HG03103 (cell line): ENCODE measurements around the gene GAK.
A peak's percentile ranks its signal among the peaks of the same experiment; 100 is the strongest.
"Not testable (repeated sequence)": the region's sequence is repeated elsewhere in the genome, so short reads cannot be mapped to it uniquely, and the experiment has no call there.

Experiments
- ATAC-seq: cut with Tn5 transposase; IDR thresholded peaks from one replicate; pipeline ENCODE4 v1.9.1; 2021; ENCODE audit warnings: low read depth; ENCODE audit not compliant: unreplicated experiment

Gene GAK

GRCh38 chr4:930028-930551 lies 2.0 kb downstream of the GAK start:
- ATAC-seq: no peak

- no peak for ATAC-seq
Observed at GRCh38 chr4:929096-929765, 2.9 kb downstream of the GAK start.

- ATAC-seq: not testable (repeated sequence)
Observed at GRCh38 chr4:927566-927965, 4.5 kb downstream of the GAK start.

- ATAC-seq: no peak
Observed at GRCh38 chr4:926538-926937, 5.6 kb downstream of the GAK start.

GRCh38 chr4:925771-926500 lies 6.2 kb downstream of the GAK start:
- no peak for ATAC-seq

- no peak for ATAC-seq
Observed at GRCh38 chr4:925171-925570, 6.9 kb downstream of the GAK start.

GRCh38 chr4:924107-925096 lies 7.7 kb downstream of the GAK start:
- ATAC-seq: no peak

GRCh38 chr4:921830-922331 lies 10.2 kb downstream of the GAK start:
- ATAC-seq: peak; percentile 41

- not testable (repeated sequence) for ATAC-seq
Observed at GRCh38 chr4:919004-919680, 13.0 kb downstream of the GAK start.

- not testable (repeated sequence) for ATAC-seq
Observed at GRCh38 chr4:918591-918990, 13.5 kb downstream of the GAK start.

- ATAC-seq: no peak
Observed at GRCh38 chr4:917992-918391, 14.1 kb downstream of the GAK start.

- ATAC-seq: no peak
Observed at GRCh38 chr4:917466-917865, 14.7 kb downstream of the GAK start.

- ATAC-seq: no peak
Observed at GRCh38 chr4:915595-915994, 16.5 kb downstream of the GAK start.

- ATAC-seq: no peak
Observed at GRCh38 chr4:915041-915474, 17.1 kb downstream of the GAK start.

GRCh38 chr4:914531-914930 lies 17.6 kb downstream of the GAK start:
- no peak for ATAC-seq

- ATAC-seq: no peak
Observed at GRCh38 chr4:913280-913618, 18.9 kb downstream of the GAK start.

- no peak for ATAC-seq
Observed at GRCh38 chr4:912548-913279, 19.4 kb downstream of the GAK start.

GRCh38 chr4:911871-912490 lies 20.1 kb downstream of the GAK start:
- ATAC-seq: no peak

- no peak for ATAC-seq
Observed at GRCh38 chr4:911221-911751, 20.8 kb downstream of the GAK start.
